ENCODE results near the gene UCN3.
"Not testable (repeated sequence)": the region's sequence is repeated elsewhere in the genome, so short reads cannot be mapped to it uniquely, and the experiment has no call there.

The UCN3 gene

DNA sequence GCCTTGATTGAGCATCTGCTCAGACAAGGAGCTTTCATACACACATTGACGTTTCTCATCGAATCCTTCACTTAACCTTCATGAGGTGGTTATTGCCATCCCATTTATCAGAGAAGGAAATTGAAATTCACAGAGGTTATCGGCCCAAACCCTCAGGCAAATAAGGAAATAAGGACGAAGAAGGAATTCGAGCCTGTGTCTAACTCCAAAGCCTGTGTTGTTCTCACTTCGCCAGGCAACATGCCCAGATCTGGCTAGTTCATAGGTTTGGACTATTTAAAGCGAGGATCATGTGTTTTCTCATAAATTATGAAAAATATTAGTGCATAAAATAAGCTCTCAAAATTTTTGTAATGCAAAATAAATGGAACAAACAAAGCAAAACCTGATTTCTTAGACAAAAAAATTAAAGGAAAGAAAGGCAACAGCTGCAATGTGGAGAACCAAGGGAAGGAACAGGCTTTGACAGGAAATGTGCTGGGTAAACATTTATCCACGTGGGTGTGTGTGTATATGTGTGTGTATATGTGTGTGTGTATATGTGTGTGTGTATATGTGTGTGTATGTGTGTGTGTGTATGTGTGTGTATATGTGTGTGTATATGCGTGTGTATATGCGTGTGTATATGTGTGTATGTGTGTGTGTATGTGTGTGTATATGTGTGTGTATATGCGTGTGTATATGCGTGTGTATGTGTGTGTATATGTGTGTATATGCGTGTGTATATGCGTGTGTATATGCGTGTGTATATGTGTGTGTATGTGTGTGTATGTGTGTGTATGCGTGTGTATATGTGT lies 4.8 kb downstream of the UCN3 start:
- no peak for DNase-seq

DNA sequence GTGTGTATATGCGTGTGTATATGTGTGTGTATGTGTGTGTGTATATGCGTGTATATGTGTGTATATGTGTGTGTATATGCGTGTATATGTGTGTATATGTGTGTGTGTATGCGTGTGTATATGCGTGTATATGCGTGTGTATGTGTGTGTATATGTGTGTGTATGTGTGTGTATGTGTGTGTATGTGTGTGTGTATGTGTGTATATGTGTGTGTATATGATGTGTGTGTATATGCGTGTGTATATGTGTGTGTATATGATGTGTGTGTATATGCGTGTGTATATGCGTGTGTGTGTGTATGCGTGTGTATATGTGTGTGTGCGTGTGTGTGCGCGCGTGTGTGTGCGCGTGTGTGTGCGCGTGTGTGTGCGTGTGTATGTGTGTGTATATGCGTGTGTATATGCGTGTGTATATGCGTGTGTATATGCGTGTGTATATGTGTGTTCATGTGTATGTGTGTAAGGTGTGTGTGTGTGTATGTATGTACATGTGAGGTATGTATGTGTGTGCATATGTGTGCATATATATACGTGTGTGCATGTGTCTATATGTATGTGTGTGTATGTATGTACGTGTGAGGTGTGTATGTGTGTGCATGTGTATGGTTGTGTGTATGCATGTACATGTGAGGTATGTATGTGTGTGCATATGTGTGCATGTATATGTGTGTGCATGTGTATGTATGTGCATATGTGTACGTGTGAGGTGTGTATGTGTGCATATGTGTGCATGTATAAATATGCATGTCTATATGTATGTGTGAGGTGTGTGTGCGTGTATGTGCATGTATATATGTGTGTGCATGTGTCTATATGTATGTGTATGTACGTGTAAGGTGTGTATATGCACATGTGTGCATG lies 6.0 kb downstream of the UCN3 start:
- no peak for DNase-seq

DNA sequence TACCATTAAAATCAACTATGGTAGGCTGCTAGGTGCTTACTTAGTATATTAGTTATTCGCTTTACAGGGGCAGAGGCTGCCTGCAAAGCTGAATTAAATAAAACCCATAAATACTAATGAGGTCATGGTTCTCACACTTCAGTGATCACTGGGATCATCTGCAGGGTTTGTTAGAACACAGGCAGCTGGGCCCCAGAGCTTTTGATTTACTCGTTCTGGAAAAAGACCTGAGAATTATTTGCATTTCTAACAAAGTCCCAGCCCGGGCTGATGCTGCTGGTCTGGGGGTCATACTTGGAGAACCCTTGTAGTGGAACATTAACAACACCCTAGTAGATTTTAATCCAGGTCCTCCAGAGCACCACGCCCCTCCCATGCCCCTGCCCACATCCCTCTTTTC lies 8.5 kb downstream of the UCN3 start:
- DNase-seq: no peak

- no peak for DNase-seq
Observed at GRCh38 chr10:5373891-5374611, 9.3 kb downstream of the UCN3 start.

DNA sequence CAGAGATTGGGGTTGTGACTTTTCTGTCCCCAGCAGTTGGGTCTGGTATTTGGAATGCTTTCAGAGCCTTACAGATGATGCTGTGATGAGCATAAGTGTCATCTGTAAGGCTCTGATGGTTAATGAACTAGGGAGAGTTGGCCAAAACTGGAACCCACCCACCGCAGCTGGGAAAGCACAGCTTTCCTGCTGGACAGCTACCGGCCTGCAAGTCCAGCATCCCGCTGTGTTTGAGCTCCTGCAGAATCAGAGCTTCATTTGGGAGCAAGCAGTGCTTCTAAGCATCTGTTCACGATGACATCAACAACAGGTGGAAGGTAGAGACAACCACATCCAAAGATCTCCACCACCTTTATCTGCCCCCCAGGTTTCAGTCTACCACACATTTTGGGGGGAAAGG lies 11.7 kb downstream of the UCN3 start:
- DNase-seq: no peak

DNA sequence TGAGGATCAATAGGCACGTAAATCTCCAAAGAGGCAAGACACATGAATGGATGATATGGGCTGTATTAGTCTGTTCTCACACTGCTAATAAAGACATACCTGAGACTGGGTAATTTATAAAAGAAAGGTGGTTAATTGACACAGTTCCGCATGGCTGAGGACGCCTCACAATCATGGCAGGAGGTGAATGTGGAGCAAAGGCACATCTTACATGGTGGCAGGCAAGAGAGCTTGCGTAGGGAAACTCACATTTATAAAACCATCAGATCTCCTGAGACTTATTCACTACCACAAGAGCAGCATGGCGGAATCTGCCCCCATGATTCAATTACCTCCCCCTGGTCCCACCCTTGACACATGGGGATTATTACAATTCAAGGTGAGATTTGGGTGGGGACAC lies 14.4 kb downstream of the UCN3 start:
- not testable (repeated sequence) for DNase-seq

GRCh38 chr10:5380395-5380794 lies 15.6 kb downstream of the UCN3 start:
- DNase-seq: not testable (repeated sequence)

DNA sequence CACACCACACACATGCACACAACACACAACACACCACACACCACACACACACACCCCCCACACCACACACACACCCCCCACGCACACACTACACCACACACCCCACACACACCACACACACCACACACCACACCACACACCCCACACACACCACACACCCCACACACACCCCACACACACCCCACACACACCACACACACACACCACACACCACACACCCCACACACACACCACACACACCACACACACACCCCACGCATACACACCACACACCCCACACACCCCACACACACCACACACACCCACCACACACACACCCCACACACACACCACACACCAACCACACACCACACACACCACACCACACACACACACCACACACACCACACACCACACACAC lies 16.4 kb downstream of the UCN3 start:
- no peak for DNase-seq

DNA sequence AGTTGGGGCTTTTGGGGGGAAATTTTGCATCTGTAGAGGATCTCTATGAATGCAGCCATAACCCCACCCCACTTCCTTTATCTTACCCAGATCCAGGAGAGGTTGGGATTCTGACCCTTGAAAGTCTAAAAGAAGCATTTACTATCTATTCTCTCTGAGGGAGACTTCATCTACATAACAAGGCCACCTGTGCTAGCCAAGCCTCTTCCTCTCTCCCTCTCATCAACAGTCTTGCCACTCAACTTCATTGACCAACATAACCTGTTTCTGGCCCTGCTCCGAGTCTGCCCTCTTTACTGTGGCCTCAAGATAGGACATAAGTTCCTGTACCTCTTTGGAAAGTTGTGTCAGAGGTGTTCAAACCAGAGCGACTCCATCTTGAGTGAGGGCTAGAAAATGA lies 20.5 kb downstream of the UCN3 start:
- DNase-seq: no peak

DNA sequence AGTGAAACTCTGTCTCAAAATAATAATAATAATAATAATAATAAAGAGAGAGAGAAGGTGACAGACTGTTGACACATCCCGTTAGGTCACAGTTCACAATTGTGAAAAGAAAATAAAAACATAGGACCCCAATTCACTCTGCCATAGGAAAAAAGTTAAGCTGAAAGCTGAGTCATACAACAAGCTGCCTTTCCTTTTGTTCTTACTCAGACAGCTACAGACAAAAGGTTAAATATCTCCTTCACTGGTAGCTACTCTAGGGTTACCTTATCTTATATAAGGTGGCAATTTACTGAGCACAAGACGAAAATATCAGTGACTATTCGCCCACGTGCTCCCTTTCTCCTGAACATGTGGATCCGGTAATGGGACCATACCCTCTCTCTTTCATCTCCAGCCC lies 22.4 kb downstream of the UCN3 start:
- no peak for DNase-seq

DNA sequence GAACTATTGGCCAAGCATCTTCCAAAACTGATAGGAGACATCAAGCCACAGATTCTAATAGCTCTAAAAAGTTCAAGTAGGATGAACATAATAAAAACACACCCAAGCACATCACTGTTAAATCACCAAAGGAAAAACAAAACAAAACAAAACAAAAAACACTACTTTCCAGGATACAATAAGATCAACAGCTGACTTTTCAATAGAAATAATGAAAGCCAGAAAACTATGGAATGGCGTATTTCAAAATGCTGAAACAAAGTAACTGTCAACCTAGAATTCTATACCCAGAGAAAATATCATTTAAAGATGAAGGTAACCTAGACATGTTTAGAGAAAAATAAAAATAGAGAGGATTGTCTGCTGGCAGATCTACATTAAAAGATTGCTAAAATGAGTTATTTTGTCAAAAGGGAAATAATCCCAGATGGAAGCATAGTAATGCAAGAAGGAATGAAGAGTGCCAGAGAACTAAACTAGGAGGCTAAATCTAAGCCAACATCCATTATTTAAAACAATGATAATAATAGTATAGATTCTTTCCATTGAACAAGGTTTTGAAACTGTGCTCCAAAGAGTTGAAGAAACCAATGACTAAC lies 25.9 kb downstream of the UCN3 start:
- no peak for DNase-seq

DNA sequence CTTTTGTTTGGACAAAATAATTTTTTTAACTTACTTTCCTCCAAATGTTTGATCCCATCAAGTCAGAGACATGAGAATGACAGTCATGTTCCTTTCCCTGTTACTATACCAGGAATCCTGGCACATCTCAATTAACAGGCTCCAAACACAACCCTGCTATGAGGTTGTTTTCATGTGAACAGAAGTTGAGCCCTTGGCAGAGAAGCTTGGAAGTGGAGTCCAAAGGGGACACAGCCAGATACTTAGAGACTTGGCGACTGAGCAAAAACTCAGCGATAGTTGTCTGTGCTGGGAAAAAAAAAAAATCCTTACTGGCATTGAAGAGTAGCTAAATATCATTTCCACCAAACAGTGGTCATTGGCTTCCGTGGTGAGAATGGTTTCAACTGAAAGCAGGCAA lies 27.0 kb downstream of the UCN3 start:
- DNase-seq: no peak

DNA sequence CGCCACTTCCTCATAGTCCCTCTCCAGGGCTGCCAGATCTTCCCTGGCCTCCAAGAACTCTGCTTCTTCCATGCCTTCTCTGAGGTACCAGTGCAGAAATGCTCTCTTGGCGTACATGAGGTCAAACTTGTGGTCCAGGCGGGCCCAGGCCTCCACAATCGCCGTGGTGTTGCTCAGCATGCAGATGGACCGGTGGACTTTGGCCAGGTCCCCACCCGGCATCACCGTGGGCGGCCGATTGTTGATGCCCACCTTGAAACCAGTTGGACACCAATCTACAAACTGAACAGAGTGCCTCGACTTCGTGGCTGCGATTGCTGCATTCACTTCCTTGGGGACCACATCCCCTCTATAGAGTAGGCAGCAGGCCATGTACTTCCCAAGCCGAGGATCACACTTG lies 28.8 kb downstream of the UCN3 start:
- DNase-seq: no peak

DNA sequence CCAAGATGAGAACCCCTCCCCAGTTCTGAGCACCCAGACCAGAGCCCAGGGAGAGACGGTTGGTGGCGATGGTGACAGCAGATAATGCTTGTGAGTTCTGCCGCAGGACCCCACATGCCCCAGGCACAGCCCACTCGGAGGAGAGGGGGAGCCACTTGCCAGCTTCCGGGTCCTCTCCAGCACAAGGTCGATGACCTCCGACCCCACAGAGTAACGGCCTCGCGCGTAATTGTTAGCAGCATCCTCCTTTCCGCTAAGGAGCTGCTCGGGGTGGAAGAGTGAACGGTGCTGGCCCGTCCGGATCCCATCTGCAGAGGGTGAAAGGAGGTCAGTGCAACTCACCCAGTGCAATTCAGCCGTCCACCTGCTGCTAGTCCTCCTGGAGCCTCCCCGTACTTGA lies 30.4 kb downstream of the UCN3 start:
- no peak for DNase-seq

GRCh38 chr10:5396556-5397300 lies 32.0 kb downstream of the UCN3 start:
- no peak for DNase-seq

- no peak for DNase-seq
Observed at GRCh38 chr10:5399332-5399731, 34.6 kb downstream of the UCN3 start.

DNA sequence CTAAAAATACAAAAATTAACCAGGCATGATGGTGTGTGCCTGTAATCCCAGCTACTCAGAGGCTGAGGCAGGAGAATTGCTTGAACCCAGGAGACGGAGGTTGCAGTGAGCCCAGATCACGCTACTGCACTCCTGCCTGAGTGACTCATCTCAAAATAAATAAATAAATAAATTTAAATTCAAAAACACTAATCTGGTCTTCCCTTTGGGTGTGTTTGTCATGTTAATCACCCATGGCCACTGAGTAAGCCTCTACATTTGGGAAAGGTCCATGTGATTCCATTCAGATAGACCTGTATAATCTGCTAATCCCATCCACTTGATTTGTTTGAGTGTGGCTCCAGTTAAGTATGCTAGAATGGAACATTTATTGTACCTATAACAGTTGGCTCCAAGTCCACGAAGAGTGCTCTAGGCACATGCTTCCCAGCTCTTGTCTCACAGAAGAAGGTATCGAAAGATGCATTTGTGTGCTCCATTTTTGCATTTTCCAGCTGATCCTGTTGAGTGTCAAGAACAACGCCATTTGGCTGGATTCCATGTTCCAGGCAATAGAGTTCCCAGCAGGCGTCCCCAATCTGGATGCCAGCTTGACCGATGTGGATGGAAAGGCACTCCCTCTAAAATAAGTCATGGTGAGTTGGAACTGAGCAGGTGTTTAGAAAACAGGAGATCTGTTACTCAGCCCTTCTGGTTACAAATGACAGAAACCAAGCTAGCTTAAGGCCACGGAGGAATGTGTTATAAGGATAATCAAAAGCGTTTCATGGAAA lies 35.9 kb downstream of the UCN3 start:
- DNase-seq: no peak

DNA sequence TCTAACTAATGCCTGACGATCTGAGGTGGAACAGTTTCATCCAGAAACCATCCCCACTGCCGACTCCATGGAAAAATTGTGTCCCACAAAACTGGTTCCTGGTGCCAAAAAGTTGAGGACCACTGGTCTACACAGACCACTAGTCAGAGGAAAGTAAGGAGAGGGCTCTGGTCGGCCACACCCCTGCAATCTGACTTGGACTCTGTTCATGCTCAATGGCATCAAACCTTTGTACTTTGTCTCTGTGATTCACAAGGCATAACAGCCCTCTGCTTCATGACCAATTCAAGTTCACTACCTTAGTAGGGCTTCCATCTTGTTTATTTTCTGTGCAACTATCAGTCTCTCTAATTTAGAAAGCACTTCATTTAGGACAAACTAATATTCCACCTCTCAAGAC lies 38.0 kb downstream of the UCN3 start:
- no peak for DNase-seq

DNA sequence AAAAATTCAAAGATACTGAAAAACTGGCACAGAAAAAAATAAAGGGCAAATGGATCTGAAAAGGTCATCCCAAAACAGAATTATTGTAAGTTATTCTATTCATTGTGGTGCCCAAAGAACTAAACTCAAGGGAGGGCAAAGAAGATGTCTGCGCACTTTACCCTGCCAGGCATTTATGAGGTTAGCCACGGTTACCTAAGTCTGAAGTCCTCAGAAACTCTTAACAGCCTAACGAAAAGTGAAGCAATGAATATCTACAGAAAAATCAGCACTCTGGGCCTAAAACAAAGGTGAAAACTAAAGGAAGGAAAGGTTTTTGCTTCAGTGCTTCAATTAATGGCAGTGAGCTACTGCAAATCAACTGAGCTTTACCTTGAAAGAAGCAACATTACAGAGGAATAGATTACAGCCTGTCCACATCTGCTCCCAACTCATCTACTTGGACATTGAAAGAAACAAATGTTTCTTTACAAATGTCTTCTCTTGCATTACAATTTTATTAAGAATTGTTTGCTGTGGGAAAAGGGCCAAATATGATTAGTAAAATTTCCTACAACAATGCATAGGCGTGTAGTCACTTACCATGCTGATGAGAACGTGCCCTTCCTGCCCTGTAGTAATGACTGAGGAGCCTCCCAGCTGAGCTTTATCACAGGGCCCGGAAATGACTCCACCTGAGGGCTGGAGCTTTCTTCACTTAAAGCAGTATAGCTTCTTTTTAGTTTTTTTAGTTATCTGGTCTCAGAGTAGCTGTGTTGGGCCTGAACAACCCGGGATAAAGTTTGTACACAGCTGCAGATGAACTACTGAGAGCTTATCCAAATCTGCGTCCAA lies 39.7 kb downstream of the UCN3 start, which contains the start of gene TUBAL3:
TUBAL3 (minus strand) TSS at position 621 of the 834 bp plus-strand sequence; CDS start at position 585, 36 bp downstream.
- no peak for DNase-seq

DNA sequence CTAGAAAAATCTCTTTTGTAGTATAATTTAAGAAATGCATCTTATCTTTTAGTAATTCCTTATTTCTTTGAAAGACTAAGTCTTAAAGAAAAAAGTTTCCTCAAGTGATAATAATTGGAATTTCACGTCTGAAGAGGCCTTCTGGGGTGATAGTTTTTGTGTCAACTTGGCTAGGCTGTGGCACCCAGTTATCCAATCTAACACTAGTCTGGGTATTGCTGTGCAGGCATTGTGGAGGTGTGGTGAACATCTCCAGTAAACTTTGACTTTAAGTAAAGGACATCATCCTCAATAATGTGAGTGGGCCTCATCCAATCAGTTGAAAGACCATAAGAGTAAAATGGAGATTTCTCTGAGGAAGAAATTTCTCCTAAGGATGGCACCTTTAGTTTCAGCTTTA lies 42.2 kb downstream of the UCN3 start:
- no peak for DNase-seq
